HG03280 (cell line): Measurements from ENCODE around the gene TAMALIN.

ENCODE experiments used
- ATAC-seq: cut with Tn5 transposase; IDR thresholded peaks from one replicate; pipeline ENCODE4 v1.9.1; 2021; ENCODE audit warnings: mild to moderate bottlenecking, moderate library complexity; ENCODE audit not compliant: unreplicated experiment

Gene TAMALIN

DNA sequence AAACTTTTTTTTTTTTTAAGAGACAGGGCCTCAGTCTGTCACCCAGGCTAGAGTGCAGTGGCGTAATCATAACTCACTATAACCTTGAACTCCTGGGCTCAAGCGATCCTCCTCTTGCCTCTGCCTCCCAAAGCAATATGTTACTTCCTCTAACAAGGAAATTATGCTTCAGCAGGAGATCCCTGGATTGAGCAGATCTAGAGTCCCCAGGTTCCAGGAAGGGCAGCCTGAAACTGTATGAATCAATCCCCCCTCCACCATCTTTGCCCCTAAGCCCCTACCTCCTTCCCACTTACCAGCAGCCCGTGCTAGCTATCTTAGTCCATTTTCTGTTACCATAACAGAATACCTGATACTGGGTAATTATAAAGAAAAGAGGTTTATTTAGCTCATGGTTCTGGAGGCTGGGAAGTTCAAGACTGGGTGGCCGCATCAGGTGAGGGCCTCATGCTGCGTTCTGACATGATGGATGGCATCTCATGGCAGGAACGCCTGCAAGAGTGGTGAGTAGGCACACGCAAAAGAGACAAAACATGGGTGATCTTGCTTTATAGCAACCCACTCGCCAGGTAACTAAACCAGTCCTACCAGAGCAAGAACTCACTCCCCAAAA, 5.0 kb downstream of the TAMALIN start:
- no peak for ATAC-seq

- ATAC-seq: no peak
These were observed 7.0 kb downstream of the TAMALIN start for GRCh38 chr12:52013626-52014310.

- ATAC-seq: no peak
These were observed 8.1 kb downstream of the TAMALIN start for GRCh38 chr12:52014567-52015530.

DNA sequence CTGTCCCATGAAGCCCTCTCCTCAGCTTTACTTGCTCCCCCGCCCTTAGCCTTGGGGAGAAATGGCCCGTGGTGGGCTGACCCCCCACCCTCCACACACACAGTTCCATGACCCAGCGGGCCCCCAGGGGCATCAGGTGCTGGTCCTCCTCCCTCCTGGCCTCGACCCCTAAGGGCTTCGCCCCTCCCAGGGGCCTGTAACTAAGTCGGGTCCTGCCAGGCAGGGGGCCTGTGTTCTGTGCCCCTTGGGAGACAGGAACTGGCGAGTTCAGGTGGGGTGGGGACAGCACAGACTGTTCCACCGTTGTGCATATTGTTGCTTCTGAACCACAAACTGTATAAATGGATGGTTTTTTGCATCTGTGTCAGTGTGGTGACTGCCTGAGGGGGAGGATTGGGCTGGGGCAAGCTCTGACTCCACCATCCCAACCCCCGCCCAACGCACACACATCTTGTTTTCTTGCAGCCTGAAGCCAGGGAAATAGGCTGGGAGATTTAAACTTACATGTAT, 8.8 kb downstream of the TAMALIN start:
- ATAC-seq: no peak

DNA sequence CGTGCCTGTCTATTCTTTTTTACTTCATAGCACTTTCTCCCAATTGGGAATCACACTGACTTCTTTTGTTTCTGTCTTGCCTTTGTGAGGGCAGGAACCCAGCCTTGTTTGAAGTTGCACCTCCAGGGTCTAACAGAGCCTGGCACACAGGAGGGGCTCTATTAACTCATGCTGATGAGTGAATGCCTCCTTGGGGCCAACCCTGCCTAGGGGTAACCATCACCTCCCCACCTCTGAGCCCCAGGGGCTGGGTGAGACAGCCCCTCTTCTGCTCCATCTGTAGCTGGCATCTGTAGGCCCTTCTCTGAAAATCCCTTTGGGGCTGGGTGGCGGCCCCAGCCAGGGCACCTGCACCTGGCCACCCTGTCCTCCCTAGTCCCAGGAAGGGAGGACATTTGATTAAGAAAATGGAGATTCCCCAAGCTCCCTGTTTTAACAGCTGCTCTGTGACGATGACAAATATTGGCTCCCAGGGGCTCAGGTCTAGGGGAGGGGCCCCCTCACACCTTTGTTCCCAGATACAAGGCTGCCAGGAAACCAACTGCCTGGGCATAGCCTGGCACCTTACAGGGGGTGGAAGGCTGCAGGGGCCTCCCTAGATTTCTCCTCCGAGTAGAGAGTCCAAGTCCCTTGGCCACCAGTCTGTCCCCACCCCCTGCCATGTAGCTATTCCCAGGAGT, 11.8 kb downstream of the TAMALIN start:
- ATAC-seq: no peak

DNA sequence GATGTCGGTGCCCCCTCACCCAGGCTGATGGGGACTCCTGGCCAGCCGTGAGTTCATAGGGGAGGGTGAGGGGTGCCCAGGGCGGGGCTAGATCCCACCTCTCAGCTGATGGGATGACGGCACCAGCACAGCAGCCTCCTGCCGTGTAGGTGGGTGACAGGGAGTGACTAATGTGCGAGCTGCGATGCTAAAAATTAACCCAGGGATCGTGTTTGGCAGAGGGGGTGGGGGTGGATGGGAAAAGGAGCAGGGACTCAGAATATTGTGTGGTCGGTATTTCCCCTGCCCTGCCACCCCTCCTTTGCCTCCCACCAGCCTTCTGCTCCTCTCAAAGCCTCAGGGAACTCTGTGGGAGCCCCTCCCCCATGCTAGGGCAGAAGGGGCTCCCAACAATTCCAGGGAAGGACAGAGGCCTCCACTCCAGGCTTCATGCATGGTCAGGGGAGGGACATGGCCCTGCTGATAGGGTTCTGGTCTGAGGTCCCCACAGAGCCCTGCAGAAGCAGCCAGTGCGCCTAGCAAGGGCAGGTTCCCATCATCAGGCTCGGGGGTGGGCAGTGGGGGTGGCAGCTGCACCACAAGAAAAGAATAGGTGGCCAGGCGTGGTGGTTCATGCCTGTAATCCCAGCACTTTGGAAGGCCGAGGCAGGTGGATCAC, 12.5 kb downstream of the TAMALIN start:
- ATAC-seq: no peak

DNA sequence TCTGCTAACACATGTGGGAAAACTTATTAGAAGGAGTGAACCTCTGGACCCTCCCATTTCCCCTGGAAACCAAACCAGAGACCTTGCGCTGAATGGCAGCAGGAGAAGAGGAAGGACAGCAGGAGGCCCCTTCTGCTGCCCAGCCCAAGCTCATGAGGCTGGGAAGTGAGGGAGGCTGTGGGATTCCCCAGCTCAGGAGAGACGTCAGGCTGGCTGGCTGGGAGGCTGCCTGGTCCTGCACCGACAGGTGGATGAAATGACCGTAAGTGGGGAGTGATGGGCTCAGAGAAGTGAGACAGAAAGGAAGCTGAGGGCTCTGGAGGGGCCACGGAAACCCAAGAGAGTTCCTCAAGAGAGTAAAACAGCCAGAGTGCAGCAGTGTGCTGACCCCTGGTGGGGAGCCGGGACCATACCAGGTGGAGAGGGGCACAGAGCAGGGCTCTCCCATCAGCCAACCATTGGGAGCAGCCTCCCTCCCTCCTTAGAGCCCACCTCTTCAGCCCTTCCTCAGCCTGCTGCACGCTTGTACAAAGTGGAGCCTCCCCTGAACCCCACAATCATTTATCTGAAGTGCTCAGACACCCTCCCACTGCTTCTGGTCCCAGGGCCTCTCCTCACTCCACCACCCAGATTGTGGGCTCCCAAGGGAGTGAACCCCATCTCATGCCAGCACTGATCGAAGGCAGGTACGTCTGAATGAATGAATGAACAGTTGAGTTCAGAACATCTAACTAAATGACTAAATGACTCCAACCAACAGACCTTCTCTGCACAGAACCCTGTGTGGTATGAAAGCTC, 14.0 kb downstream of the TAMALIN start:
- ATAC-seq: no peak

DNA sequence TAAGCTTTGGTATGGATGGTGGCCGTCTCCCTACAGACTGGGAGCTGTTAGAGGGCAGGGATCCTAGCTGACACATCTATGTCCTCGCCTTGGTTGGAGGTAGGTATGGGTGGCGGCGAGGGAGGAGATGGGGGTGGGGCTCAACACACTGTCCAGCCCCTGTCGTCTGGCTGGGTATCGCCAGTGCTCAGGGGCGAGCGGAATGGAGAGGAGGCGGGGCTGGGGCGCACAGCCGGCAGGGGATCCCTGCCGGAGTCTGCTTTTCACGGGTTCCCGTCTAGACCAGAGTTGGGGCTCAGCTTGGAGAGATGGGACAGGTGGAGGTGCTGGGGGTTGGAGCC, 16.1 kb downstream of the TAMALIN start:
- ATAC-seq: no peak

DNA sequence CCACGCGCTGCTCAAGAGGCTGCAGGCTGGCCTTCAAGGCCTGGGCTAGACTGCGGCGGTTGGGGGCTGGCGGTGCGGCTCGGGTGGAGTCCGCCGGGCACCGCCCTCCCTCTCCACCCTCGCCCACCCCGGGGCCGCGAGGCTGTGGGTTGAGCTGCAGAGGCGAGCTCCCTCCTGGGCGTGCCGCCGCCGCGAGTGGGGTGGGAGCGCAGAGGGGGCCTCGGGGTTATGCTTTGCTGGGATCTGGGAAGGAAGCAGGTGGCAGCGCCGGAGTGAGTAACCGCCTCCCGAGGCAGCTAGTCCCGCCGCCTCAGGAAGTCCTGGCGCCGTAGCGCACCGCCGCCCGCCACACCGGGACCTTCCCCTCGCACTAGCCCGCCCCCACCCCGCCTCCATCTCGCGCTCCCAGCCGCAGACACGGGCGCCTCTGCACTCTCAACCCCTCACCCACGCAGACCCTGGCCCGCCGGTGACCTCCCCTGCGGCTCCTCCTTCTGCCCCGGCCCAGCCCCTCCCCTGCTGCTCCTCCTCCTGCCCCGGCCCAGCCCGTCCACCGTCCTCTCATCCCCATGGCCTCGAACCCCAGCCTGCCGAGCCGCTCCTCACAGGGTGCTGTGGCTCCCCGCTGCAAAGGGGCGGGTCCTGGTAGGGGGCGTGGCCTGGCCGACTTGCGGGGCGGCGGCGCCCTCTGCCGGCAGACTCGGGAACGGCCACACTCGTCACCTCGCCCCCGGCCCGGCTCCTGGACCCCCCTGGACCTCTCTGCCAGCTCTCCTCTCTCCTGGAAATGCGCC, 16.6 kb downstream of the TAMALIN start:
- ATAC-seq: no peak

DNA sequence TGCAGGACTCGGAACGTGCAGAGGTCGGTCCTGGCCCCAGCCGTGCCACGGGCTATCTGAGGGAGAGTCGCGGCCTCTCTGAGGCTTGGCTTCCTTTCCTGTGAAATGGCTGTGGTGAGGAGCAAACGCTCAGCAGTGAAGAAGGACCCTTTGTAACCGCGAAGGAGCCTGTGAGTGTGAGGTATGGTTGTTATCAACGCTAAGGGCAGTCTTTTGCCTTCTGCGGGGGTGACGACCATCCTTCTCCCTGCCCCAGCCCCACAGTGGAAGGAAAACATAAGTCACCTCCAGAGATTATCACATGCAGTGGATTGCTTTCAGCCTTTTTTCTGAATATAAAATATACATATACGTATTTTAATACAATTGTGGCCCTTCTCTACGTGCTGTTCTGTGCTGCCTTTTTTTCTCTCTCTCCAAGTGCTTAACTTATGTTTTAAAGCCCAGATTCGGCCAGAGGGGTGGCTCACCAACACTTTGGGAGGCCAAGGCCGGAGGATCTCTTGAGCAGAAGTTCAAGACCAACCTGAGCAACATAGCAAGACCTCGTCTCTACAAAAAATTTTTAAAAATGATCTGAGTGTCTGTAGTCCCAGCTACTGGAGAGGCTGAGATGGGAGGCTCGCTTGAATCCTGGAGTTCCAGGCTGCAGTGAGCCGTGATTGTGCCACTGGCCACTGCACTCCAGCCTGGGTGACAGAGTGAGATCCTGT, 17.4 kb downstream of the TAMALIN start:
- ATAC-seq: no peak

- no peak for ATAC-seq
These were observed 18.1 kb downstream of the TAMALIN start for GRCh38 chr12:52024845-52025230.

DNA sequence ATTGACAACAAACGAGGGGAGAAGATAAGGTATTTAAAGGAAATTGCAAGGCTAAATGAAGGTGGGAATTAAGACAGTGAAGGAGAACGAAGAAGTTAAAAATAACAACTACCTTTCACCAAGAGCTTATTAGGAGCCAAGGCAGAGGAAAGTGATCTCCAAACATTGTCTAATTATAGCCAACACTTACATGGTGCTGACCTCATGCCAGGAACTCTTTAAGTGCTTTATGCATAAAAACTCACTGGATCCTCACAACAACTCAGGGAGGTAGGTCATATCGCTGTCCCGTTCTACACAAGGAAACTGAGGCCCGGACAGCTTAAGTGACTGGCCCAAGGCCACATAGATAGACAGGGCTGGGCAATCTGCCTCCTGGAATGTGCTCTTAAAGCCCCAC, 19.5 kb downstream of the TAMALIN start:
- no peak for ATAC-seq

DNA sequence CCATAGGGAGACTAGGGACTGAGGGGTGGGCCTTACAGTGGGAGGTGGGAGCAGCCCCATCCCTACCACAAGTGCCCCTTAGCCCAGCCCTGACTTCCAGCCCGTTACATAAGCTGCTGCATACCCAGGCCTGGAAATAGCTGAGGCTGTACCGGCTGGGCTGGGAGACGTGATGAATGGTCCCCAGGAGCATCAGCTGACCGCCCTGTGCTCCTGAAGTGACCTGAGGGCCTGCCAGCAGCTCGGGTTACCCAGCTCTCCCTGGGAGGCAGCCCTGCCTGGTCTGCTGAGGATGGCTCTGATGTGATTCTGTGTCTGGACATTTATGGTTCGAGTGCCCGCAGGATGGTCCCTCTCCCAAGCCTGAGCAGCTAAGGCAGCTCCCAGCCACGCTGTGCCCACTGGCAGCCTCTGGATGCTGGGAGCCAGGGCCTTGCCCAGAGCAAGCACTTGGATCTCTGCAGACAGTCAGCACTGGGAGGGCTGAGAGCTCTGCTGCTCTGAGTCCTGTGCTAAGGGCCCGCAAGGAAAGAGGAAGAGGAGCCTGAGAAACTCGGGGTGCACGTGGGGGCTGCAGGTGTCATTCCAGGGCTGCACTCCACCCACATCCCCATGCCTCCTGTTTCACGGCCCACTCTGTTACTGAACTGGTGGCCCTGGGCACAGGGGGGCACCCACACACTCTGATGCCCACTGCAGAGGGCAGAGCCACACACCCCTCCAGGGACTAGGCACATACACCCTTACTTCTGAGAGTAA, 20.5 kb downstream of the TAMALIN start:
- ATAC-seq: no peak

DNA sequence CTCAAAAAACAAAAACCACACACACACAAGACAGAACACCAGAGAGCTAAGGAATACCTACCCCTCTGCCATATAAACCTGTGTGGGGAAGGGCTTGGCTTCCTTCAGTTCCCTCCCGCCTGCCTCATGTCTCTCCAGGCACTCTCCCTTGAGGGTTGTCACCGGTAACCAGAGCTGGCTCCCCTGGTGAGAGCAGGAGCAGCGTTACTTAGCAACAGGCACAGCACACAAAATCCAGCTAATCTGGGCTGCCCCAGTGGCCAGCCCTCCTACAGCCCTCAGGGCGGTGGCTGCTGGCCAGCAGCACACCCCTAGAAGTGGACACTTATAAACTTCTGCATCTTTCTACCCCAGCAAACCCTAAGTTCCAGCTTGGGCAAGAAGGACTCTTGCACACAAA, 22.9 kb downstream of the TAMALIN start:
- no peak for ATAC-seq

- ATAC-seq: no peak
These were observed 25.7 kb downstream of the TAMALIN start for GRCh38 chr12:52032446-52032803.

DNA sequence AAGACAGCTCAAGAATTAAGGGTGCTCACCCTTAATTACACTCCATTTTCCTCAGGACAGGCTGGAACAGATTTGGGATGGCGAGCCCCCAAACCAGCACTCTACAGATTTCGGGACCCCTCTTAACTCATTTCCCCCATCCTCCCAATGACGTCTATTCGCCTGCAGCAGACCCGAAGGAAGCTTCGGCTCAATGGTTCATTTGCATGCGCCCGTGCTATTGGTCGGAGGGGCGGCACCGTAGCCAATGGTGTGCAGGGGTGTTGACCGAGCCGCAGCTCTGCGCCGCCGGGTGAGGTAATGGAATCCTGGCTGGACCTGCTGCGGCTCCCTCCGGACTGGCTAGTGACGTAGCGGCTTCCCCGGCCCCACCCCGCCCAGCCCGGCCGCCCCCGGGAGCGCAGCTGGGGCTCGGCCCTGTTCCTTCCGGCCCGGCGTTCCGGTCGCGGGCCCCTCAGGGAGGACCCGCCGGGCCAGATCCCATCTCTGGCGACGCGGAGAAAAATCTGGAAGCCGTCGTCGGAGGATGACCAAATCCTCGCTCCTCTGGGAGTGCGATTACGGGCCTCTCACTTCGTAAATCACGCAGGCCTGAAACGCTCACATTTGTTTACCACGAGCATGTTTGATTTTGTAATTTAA, 26.2 kb downstream of the TAMALIN start:
- ATAC-seq: peak; percentile 93

DNA sequence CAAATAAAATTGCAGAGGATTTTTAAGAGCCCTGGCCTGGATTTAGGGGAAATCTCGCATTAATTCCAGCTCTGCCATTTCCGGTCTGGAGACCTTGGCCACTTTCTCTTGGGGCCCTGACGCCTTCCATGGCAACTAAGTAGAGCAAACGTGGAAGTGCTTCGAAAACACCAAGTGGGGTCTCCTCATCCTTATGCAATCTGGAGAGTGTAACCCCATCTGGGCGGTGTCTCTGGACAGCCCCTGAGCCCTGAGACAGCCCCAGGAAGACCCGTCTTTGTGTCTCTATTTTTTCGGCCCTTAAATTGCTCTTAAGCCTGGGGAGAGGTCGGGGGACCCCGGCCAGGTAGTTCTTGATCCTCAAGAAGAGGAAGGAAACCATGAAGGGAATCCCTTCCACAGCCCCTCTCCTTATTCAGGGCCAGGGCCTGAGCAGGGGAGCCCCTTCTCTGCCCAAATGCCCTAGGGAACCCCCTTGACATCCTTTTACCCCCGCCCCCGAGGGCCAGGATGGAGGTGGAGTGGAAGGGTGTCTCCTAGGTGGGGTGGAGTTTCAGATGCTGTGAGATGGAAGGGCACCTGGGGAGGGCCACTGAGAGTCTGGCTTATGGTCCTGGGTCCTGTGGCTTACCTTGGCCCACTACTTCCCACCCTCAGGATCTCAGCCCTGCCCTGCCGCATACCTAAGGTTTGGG, 26.8 kb downstream of the TAMALIN start:
- no peak for ATAC-seq
